HepG2 (cell line): ENCODE results near the gene MRPL38. TPM values are rescaled to one million over a fixed set of nuclear protein-coding genes. Genes with fewer than 3 reads are reported as not detected.

ENCODE experiments used
- FOSL2 ChIP-seq: sonication (generic); formaldehyde crosslinking; IDR thresholded peaks from 2 replicates; pipeline ENCODE4 v1.4.0; 2020; ENCODE audit warnings: missing genetic modification reagents
- GABPB1 ChIP-seq: IDR thresholded peaks from 2 replicates; pipeline ENCODE4 v1.6.1; 2016; ENCODE audit warnings: mild to moderate bottlenecking, missing genetic modification reagents, moderate library complexity, missing compliant biosample characterization
- GTF3A ChIP-seq: sonication (generic); formaldehyde crosslinking; conservative IDR thresholded peaks from 2 replicates; pipeline ENCODE4 v1.4.0; 2020; ENCODE audit warnings: mild to moderate bottlenecking, missing genetic modification reagents
- JUN ChIP-seq: sonication (generic); formaldehyde crosslinking; IDR thresholded peaks from 2 replicates; pipeline ENCODE4 v1.4.0; 2020; ENCODE audit warnings: mild to moderate bottlenecking, missing genetic modification reagents
- JUNB ChIP-seq: sonication (generic); formaldehyde crosslinking; IDR thresholded peaks from 2 replicates; pipeline ENCODE4 v1.8.0; 2022; ENCODE audit warnings: missing genetic modification reagents, mild to moderate bottlenecking, borderline replicate concordance
- JUND ChIP-seq: sonication (generic); formaldehyde crosslinking; IDR thresholded peaks from 2 replicates; pipeline ENCODE4 v1.8.0; 2022; ENCODE audit warnings: mild to moderate bottlenecking, missing genetic modification reagents
- KDM6A ChIP-seq: IDR thresholded peaks from 2 replicates; pipeline ENCODE4 v1.6.1; 2016; ENCODE audit warnings: low read depth
- MED1 ChIP-seq: sonication (generic); formaldehyde crosslinking; IDR thresholded peaks from 2 replicates; pipeline ENCODE4 v1.4.0; 2020; ENCODE audit warnings: missing genetic modification reagents
- MED13 ChIP-seq: sonication (generic); formaldehyde crosslinking; IDR thresholded peaks from 2 replicates; pipeline ENCODE4 v1.5.0; 2020; ENCODE audit warnings: missing genetic modification reagents
- MTF2 ChIP-seq: sonication (generic); formaldehyde crosslinking; IDR thresholded peaks from 2 replicates; pipeline ENCODE4 v1.5.0; 2020; ENCODE audit warnings: missing genetic modification reagents, borderline replicate concordance
- NFKBIZ ChIP-seq: IDR thresholded peaks from 2 replicates; pipeline ENCODE4 v1.6.1; 2018; ENCODE audit warnings: missing genetic modification reagents, missing compliant biosample characterization
- TOPORS ChIP-seq: sonication (generic); formaldehyde crosslinking; IDR thresholded peaks from 2 replicates; pipeline ENCODE4 v1.8.0; 2023; ENCODE audit warnings: mild to moderate bottlenecking, missing genetic modification reagents
- ZMAT5 ChIP-seq: sonication (generic); formaldehyde crosslinking; IDR thresholded peaks from 2 replicates; pipeline ENCODE4 v1.5.0; 2020; ENCODE audit warnings: mild to moderate bottlenecking, low read depth, missing genetic modification reagents, borderline replicate concordance
- ZNF124 ChIP-seq: sonication (generic); formaldehyde crosslinking; IDR thresholded peaks from 2 replicates; pipeline ENCODE4 v1.4.0; 2020; ENCODE audit warnings: missing genetic modification reagents
- ZNF253 ChIP-seq: sonication (generic); formaldehyde crosslinking; IDR thresholded peaks from 2 replicates; pipeline ENCODE4 v1.8.0; 2022; ENCODE audit warnings: mild to moderate bottlenecking, missing genetic modification reagents, borderline replicate concordance
- ZNF605 ChIP-seq: sonication (generic); formaldehyde crosslinking; IDR thresholded peaks from 2 replicates; pipeline ENCODE4 v1.8.0; 2022; ENCODE audit warnings: mild to moderate bottlenecking, missing genetic modification reagents
- ZNF615 ChIP-seq: sonication (generic); formaldehyde crosslinking; IDR thresholded peaks from 2 replicates; pipeline ENCODE4 v1.5.0; 2020; ENCODE audit warnings: mild to moderate bottlenecking, missing genetic modification reagents, borderline replicate concordance
- ZNF619 ChIP-seq: sonication (generic); formaldehyde crosslinking; IDR thresholded peaks from 2 replicates; pipeline ENCODE4 v1.4.0; 2020; ENCODE audit warnings: mild to moderate bottlenecking, missing genetic modification reagents
- polyA plus RNA-seq, 8 experiments: library from polyadenylated mRNA; depleted of rRNA in 3 of 8; stranded (reverse) in 7 of 8; unstranded in 1 of 8; fragments of >200 nt; fragmentation: Illumina TruSeq in 4 of 8; extraction: Trizol in 4 of 8; gene quantifications; 2 replicates each; pipeline versions ENCODE4 v1.2.1 to v1.2.3, GENCODE V29; 2011 to 2016; ENCODE audit warnings: low read depth in 4 of 8, missing spikeins in 1 of 8, mixed read lengths in 1 of 8; ENCODE audit not compliant: insufficient read depth in 1 of 8
- total RNA-seq, 5 experiments: library from RNA; depleted of rRNA; stranded (reverse); fragments of >200 nt; fragmentation: Illumina TruSeq; extraction: Trizol; gene quantifications; 2 replicates each; pipeline ENCODE4 v1.2.3, GENCODE V29; 2016; ENCODE audit warnings: low read depth in 1 of 5
- TF ChIP-seq, protein P1 (sequence below): sonication (generic); formaldehyde crosslinking; IDR thresholded peaks from 2 replicates; pipeline ENCODE4 v1.8.1; 2022; ENCODE audit warnings: low read depth, mild to moderate bottlenecking, missing genetic modification reagents
- TF ChIP-seq, protein P2 (sequence below): IDR thresholded peaks from 2 replicates; pipeline ENCODE4 v1.6.1; 2016; ENCODE audit warnings: control low read depth
- TF ChIP-seq, protein P3 (sequence below), 2 experiments: sonication (generic) in 1 of 2; formaldehyde crosslinking in 1 of 2; IDR thresholded peaks; 2 replicates each; pipeline versions ENCODE4 v1.6.1 to v1.9.0; 2014 to 2022; ENCODE audit warnings: antibody characterized with exemption in 1 of 2, borderline replicate concordance in 1 of 2, inconsistent platforms in 1 of 2, low read depth in 1 of 2, missing genetic modification reagents in 1 of 2

MRPL38 gene
- total and polyA plus RNA-seq, 2 of the 13 experiments (the other 11 are each of a cell fraction or from before 2014, with no cell fraction given): 83.7 to 125 TPM

- TF ChIP-seq, protein P1, sequence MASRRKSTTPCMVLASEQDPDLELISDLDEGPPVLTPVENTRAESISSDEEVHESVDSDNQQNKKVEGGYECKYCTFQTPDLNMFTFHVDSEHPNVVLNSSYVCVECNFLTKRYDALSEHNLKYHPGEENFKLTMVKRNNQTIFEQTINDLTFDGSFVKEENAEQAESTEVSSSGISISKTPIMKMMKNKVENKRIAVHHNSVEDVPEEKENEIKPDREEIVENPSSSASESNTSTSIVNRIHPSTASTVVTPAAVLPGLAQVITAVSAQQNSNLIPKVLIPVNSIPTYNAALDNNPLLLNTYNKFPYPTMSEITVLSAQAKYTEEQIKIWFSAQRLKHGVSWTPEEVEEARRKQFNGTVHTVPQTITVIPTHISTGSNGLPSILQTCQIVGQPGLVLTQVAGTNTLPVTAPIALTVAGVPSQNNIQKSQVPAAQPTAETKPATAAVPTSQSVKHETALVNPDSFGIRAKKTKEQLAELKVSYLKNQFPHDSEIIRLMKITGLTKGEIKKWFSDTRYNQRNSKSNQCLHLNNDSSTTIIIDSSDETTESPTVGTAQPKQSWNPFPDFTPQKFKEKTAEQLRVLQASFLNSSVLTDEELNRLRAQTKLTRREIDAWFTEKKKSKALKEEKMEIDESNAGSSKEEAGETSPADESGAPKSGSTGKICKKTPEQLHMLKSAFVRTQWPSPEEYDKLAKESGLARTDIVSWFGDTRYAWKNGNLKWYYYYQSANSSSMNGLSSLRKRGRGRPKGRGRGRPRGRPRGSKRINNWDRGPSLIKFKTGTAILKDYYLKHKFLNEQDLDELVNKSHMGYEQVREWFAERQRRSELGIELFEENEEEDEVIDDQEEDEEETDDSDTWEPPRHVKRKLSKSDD (CRISPR knock-in tag): no peak
- TF ChIP-seq MED1 (no peak), ZNF253 (no peak), ZNF124 (CRISPR knock-in tag) (no peak), TOPORS (CRISPR knock-in tag) (no peak), ZNF619 (CRISPR knock-in tag) (no peak), ZNF605 (CRISPR knock-in tag) (peak; percentile 42; the same call in 1 of the 2 replicates), JUN (0 out of 2 replicates have a peak, but pooled peaks have one; percentile 34), JUNB (CRISPR knock-in tag) (no peak), GABPB1 (CRISPR knock-in tag) (no peak), NFKBIZ (CRISPR knock-in tag) (no peak), KDM6A (CRISPR knock-in tag) (no peak), ZNF615 (CRISPR knock-in tag) (no peak), MTF2 (no peak), ZMAT5 (CRISPR knock-in tag) (no peak), MED13 (CRISPR knock-in tag) (no peak), JUND (CRISPR knock-in tag) (no peak), FOSL2 (CRISPR knock-in tag) (peak; percentile 77), GTF3A (CRISPR knock-in tag) (no peak)
- TF ChIP-seq, protein P2, sequence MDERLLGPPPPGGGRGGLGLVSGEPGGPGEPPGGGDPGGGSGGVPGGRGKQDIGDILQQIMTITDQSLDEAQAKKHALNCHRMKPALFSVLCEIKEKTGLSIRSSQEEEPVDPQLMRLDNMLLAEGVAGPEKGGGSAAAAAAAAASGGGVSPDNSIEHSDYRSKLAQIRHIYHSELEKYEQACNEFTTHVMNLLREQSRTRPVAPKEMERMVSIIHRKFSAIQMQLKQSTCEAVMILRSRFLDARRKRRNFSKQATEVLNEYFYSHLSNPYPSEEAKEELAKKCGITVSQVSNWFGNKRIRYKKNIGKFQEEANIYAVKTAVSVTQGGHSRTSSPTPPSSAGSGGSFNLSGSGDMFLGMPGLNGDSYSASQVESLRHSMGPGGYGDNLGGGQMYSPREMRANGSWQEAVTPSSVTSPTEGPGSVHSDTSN (CRISPR knock-in tag): no peak
- TF ChIP-seq, protein P3, sequence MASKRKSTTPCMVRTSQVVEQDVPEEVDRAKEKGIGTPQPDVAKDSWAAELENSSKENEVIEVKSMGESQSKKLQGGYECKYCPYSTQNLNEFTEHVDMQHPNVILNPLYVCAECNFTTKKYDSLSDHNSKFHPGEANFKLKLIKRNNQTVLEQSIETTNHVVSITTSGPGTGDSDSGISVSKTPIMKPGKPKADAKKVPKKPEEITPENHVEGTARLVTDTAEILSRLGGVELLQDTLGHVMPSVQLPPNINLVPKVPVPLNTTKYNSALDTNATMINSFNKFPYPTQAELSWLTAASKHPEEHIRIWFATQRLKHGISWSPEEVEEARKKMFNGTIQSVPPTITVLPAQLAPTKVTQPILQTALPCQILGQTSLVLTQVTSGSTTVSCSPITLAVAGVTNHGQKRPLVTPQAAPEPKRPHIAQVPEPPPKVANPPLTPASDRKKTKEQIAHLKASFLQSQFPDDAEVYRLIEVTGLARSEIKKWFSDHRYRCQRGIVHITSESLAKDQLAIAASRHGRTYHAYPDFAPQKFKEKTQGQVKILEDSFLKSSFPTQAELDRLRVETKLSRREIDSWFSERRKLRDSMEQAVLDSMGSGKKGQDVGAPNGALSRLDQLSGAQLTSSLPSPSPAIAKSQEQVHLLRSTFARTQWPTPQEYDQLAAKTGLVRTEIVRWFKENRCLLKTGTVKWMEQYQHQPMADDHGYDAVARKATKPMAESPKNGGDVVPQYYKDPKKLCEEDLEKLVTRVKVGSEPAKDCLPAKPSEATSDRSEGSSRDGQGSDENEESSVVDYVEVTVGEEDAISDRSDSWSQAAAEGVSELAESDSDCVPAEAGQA (IDR thresholded peaks at IDR 0.05; ENCODE audit: low read depth): no peak
- TF ChIP-seq, protein P3 (CRISPR knock-in tag; IDR thresholded peaks at IDR 0.05; ENCODE audit: borderline replicate concordance): no peak
These were observed 50.5 kb downstream of the MRPL38 start (continued) for GRCh38 chr17:75854101-75854748.
